ENCODE results near the gene CPNE4. TPM values are rescaled to one million over a fixed set of nuclear protein-coding genes. Genes with fewer than 3 reads are reported as not detected.

CPNE4 gene
- total RNA-seq, 2 donors from 2014 or later: not detected

- Mint-ChIP-seq H3K27me3 (peaks cover 19% of the 10 kb centered on the region), H3K4me3 (no peak overlapping the region), H3K36me3 (ENCODE audit: low read depth) (no peaks in the 10 kb centered on the region), H3K27ac (no peak overlapping the region), H3K9me3 (peaks cover 4% of the 10 kb centered on the region), H3K4me1 (no peaks in the 10 kb centered on the region)
- no peak for ATAC-seq (replicated peaks)
These were observed 74.5 kb downstream of the CPNE4 start for GRCh38 chr3:131960324-131960723.

GRCh38 chr3:131957980-131958379 is 76.8 kb downstream of the CPNE4 start:
- Mint-ChIP-seq H3K4me1 (no peaks in the 10 kb centered on the region), H3K36me3 (ENCODE audit: low read depth) (no peaks in the 10 kb centered on the region), H3K9me3 (no peaks in the 10 kb centered on the region), H3K4me3 (no peak overlapping the region), H3K27me3 (peaks cover 19% of the 10 kb centered on the region), H3K27ac (no peak overlapping the region)
- ATAC-seq (replicated peaks): no peak

GRCh38 chr3:131957511-131957910 is 77.3 kb downstream of the CPNE4 start:
- Mint-ChIP-seq H3K36me3 (ENCODE audit: low read depth) (no peaks in the 10 kb centered on the region), H3K9me3 (no peaks in the 10 kb centered on the region), H3K4me3 (no peak overlapping the region), H3K27ac (no peak overlapping the region), H3K4me1 (no peaks in the 10 kb centered on the region), H3K27me3 (peaks cover 19% of the 10 kb centered on the region)
- no peak for ATAC-seq (replicated peaks)

GRCh38 chr3:131948806-131949205 is 86.0 kb downstream of the CPNE4 start:
- no peaks in the 10 kb centered on the region for H3K4me1 Mint-ChIP-seq
- no peak overlapping the region for H3K4me3 Mint-ChIP-seq
- H3K36me3 Mint-ChIP-seq (ENCODE audit: low read depth): no peaks in the 10 kb centered on the region
- ATAC-seq (replicated peaks): no peak
- no peaks in the 10 kb centered on the region for H3K27me3 Mint-ChIP-seq
- no peaks in the 10 kb centered on the region for H3K9me3 Mint-ChIP-seq
- H3K27ac Mint-ChIP-seq: no peak overlapping the region

GRCh38 chr3:131944676-131945075 is 90.1 kb downstream of the CPNE4 start:
- no peaks in the 10 kb centered on the region for H3K27me3 Mint-ChIP-seq
- H3K4me1 Mint-ChIP-seq: no peaks in the 10 kb centered on the region
- no peak for ATAC-seq (replicated peaks)
- H3K4me3 Mint-ChIP-seq: no peak overlapping the region
- no peak overlapping the region for H3K27ac Mint-ChIP-seq
- H3K9me3 Mint-ChIP-seq: no peaks in the 10 kb centered on the region
- H3K36me3 Mint-ChIP-seq (ENCODE audit: low read depth): no peaks in the 10 kb centered on the region

- H3K36me3 Mint-ChIP-seq (ENCODE audit: low read depth): no peaks in the 10 kb centered on the region
- peaks cover 3% of the 10 kb centered on the region for H3K9me3 Mint-ChIP-seq
- ATAC-seq (replicated peaks): no peak
- H3K4me1 Mint-ChIP-seq: no peaks in the 10 kb centered on the region
- no peak overlapping the region for H3K4me3 Mint-ChIP-seq
- peaks cover 6% of the 10 kb centered on the region for H3K27me3 Mint-ChIP-seq
- H3K27ac Mint-ChIP-seq: no peak overlapping the region
These were observed 101.1 kb downstream of the CPNE4 start for GRCh38 chr3:131933665-131934064.

- H3K27me3 Mint-ChIP-seq: peaks cover 11% of the 10 kb centered on the region
- peaks cover 3% of the 10 kb centered on the region for H3K9me3 Mint-ChIP-seq
- no peaks in the 10 kb centered on the region for H3K4me1 Mint-ChIP-seq
- no peak overlapping the region for H3K4me3 Mint-ChIP-seq
- no peaks in the 10 kb centered on the region for H3K36me3 Mint-ChIP-seq (ENCODE audit: low read depth)
- ATAC-seq (replicated peaks): no peak
- no peak overlapping the region for H3K27ac Mint-ChIP-seq
These were observed 106.2 kb downstream of the CPNE4 start for GRCh38 chr3:131928593-131928992.

- Mint-ChIP-seq H3K27ac (no peak overlapping the region), H3K4me3 (no peak overlapping the region), H3K9me3 (peaks cover 3% of the 10 kb centered on the region), H3K27me3 (peaks cover 13% of the 10 kb centered on the region), H3K36me3 (ENCODE audit: low read depth) (no peaks in the 10 kb centered on the region), H3K4me1 (no peaks in the 10 kb centered on the region)
- no peak for ATAC-seq (replicated peaks)
These were observed 109.2 kb downstream of the CPNE4 start for GRCh38 chr3:131925571-131925970.

- no peak for ATAC-seq (replicated peaks)
- peaks cover 13% of the 10 kb centered on the region for H3K27me3 Mint-ChIP-seq
- no peak overlapping the region for H3K4me3 Mint-ChIP-seq
- no peaks in the 10 kb centered on the region for H3K4me1 Mint-ChIP-seq
- no peaks in the 10 kb centered on the region for H3K36me3 Mint-ChIP-seq (ENCODE audit: low read depth)
- no peak overlapping the region for H3K27ac Mint-ChIP-seq
- H3K9me3 Mint-ChIP-seq: peaks cover 3% of the 10 kb centered on the region
These were observed 112.5 kb downstream of the CPNE4 start for GRCh38 chr3:131922356-131922755.

- Mint-ChIP-seq H3K4me1 (no peaks in the 10 kb centered on the region), H3K27me3 (peaks cover 7% of the 10 kb centered on the region), H3K36me3 (ENCODE audit: low read depth) (no peaks in the 10 kb centered on the region), H3K27ac (no peak overlapping the region), H3K4me3 (no peak overlapping the region), H3K9me3 (no peaks in the 10 kb centered on the region)
- ATAC-seq (replicated peaks): no peak
These were observed 117.8 kb downstream of the CPNE4 start for GRCh38 chr3:131917006-131917405.

GRCh38 chr3:131914090-131914691 is 120.6 kb downstream of the CPNE4 start:
- Mint-ChIP-seq H3K36me3 (ENCODE audit: low read depth) (no peaks in the 10 kb centered on the region), H3K4me3 (no peak overlapping the region), H3K27ac (no peak overlapping the region), H3K4me1 (no peaks in the 10 kb centered on the region), H3K9me3 (no peaks in the 10 kb centered on the region), H3K27me3 (peaks cover 5% of the 10 kb centered on the region)
- ATAC-seq (replicated peaks): no peak

- no peaks in the 10 kb centered on the region for H3K4me1 Mint-ChIP-seq
- H3K4me3 Mint-ChIP-seq: no peak overlapping the region
- no peaks in the 10 kb centered on the region for H3K36me3 Mint-ChIP-seq (ENCODE audit: low read depth)
- no peak for ATAC-seq (replicated peaks)
- peaks cover 4% of the 10 kb centered on the region for H3K27me3 Mint-ChIP-seq
- H3K27ac Mint-ChIP-seq: no peak overlapping the region
- peaks cover 2% of the 10 kb centered on the region for H3K9me3 Mint-ChIP-seq
These were observed 122.6 kb downstream of the CPNE4 start for GRCh38 chr3:131912255-131912654.

- no peak for ATAC-seq (replicated peaks)
- H3K9me3 Mint-ChIP-seq: peaks cover 4% of the 10 kb centered on the region
- H3K4me3 Mint-ChIP-seq: no peak overlapping the region
- H3K36me3 Mint-ChIP-seq (ENCODE audit: low read depth): no peaks in the 10 kb centered on the region
- no peak overlapping the region for H3K27ac Mint-ChIP-seq
- H3K4me1 Mint-ChIP-seq: no peaks in the 10 kb centered on the region
- H3K27me3 Mint-ChIP-seq: no peaks in the 10 kb centered on the region
These were observed 127.0 kb downstream of the CPNE4 start for GRCh38 chr3:131907796-131908195.

GRCh38 chr3:131903988-131904415 is 130.8 kb downstream of the CPNE4 start:
- Mint-ChIP-seq H3K9me3 (peaks cover 4% of the 10 kb centered on the region), H3K27me3 (peaks cover 3% of the 10 kb centered on the region), H3K4me1 (no peaks in the 10 kb centered on the region), H3K27ac (no peak overlapping the region), H3K36me3 (ENCODE audit: low read depth) (no peaks in the 10 kb centered on the region), H3K4me3 (no peak overlapping the region)
- no peak for ATAC-seq (replicated peaks)

GRCh38 chr3:131901686-131902085 is 133.1 kb downstream of the CPNE4 start:
- peaks cover 6% of the 10 kb centered on the region for H3K27me3 Mint-ChIP-seq
- ATAC-seq (replicated peaks): no peak
- no peaks in the 10 kb centered on the region for H3K9me3 Mint-ChIP-seq
- no peak overlapping the region for H3K4me3 Mint-ChIP-seq
- no peaks in the 10 kb centered on the region for H3K4me1 Mint-ChIP-seq
- H3K27ac Mint-ChIP-seq: no peak overlapping the region
- no peaks in the 10 kb centered on the region for H3K36me3 Mint-ChIP-seq (ENCODE audit: low read depth)

- ATAC-seq (replicated peaks): no peak
- Mint-ChIP-seq H3K4me1 (no peaks in the 10 kb centered on the region), H3K27me3 (peaks cover 8% of the 10 kb centered on the region), H3K36me3 (ENCODE audit: low read depth) (no peaks in the 10 kb centered on the region), H3K4me3 (no peak overlapping the region), H3K27ac (no peak overlapping the region), H3K9me3 (no peaks in the 10 kb centered on the region)
These were observed 133.9 kb downstream of the CPNE4 start for GRCh38 chr3:131900891-131901290.
